WTC11 (cell line): ENCODE data around the gene CACNA1C.

ENCODE experiments used
- FOXJ3 ChIP-seq: sonication (generic); formaldehyde crosslinking; IDR thresholded peaks from 2 replicates; pipeline ENCODE4 v1.9.0; 2021; ENCODE audit warnings: missing genetic modification reagents, mild to moderate bottlenecking, borderline replicate concordance
- OVOL2 ChIP-seq: fragments of 250-450 bp; sonication (Bioruptor Pico); IDR thresholded peaks from 2 replicates; pipeline ENCODE4 v1.9.0; 2021; ENCODE audit warnings: mild to moderate bottlenecking, borderline replicate concordance
- SP1 ChIP-seq: sonication (generic); formaldehyde crosslinking; conservative IDR thresholded peaks from 2 replicates; pipeline ENCODE4 v1.8.1; 2022; ENCODE audit warnings: missing genetic modification reagents
- ZNF138 ChIP-seq: sonication (generic); formaldehyde crosslinking; conservative IDR thresholded peaks from 2 replicates; pipeline ENCODE4 v1.8.1; 2022; ENCODE audit warnings: mild to moderate bottlenecking, moderate library complexity, missing genetic modification reagents
- TF ChIP-seq, protein P1 (sequence below): fragments of 200-600 bp; IDR thresholded peaks from 2 replicates; pipeline ENCODE4 v1.8.0; 2022; ENCODE audit warnings: antibody characterized with exemption
- TF ChIP-seq, protein P2 (sequence below): sonication (generic); formaldehyde crosslinking; conservative IDR thresholded peaks from 2 replicates; pipeline ENCODE4 v1.8.1; 2023; ENCODE audit warnings: mild to moderate bottlenecking, low read depth, missing genetic modification reagents, moderate library complexity
- TF ChIP-seq, protein P3 (sequence below): sonication (generic); formaldehyde crosslinking; IDR thresholded peaks from 2 replicates; pipeline ENCODE4 v1.8.1; 2023; ENCODE audit warnings: mild to moderate bottlenecking, missing genetic modification reagents, borderline replicate concordance
- TF ChIP-seq, protein P4 (sequence below): fragments of 250-450 bp; sonication (Bioruptor Pico); IDR thresholded peaks from 2 replicates; pipeline ENCODE4 v2.1.2; 2022; ENCODE audit warnings: mild to moderate bottlenecking, moderate library complexity

DNA sequence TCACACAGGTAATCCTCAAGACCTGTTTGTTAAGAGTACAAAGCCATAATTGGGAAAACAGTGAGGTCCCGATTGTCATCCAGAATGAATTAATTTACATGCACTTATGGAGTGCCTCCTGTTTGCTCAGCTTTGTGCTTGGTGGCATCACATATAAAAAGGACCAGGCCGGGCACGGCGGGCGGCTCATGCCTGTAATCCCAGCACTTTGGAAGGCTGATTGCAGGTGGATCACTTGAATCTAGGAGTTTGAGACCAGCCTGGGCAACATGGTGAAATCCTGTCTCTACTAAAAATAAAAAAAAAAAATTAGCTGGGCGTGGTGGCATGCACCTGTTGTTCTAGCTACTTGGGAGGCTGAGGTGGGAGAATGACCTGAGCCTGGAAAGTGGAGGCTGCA, 247.4 kb downstream of the CACNA1C start:
- TF ChIP-seq, protein P1, sequence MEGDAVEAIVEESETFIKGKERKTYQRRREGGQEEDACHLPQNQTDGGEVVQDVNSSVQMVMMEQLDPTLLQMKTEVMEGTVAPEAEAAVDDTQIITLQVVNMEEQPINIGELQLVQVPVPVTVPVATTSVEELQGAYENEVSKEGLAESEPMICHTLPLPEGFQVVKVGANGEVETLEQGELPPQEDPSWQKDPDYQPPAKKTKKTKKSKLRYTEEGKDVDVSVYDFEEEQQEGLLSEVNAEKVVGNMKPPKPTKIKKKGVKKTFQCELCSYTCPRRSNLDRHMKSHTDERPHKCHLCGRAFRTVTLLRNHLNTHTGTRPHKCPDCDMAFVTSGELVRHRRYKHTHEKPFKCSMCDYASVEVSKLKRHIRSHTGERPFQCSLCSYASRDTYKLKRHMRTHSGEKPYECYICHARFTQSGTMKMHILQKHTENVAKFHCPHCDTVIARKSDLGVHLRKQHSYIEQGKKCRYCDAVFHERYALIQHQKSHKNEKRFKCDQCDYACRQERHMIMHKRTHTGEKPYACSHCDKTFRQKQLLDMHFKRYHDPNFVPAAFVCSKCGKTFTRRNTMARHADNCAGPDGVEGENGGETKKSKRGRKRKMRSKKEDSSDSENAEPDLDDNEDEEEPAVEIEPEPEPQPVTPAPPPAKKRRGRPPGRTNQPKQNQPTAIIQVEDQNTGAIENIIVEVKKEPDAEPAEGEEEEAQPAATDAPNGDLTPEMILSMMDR: no peak
- TF ChIP-seq ZNF138 (CRISPR knock-in tag) (no peak), OVOL2 (CRISPR knock-in tag) (no peak), FOXJ3 (CRISPR knock-in tag) (no peak), SP1 (CRISPR knock-in tag) (no peak)
- TF ChIP-seq, protein P2, sequence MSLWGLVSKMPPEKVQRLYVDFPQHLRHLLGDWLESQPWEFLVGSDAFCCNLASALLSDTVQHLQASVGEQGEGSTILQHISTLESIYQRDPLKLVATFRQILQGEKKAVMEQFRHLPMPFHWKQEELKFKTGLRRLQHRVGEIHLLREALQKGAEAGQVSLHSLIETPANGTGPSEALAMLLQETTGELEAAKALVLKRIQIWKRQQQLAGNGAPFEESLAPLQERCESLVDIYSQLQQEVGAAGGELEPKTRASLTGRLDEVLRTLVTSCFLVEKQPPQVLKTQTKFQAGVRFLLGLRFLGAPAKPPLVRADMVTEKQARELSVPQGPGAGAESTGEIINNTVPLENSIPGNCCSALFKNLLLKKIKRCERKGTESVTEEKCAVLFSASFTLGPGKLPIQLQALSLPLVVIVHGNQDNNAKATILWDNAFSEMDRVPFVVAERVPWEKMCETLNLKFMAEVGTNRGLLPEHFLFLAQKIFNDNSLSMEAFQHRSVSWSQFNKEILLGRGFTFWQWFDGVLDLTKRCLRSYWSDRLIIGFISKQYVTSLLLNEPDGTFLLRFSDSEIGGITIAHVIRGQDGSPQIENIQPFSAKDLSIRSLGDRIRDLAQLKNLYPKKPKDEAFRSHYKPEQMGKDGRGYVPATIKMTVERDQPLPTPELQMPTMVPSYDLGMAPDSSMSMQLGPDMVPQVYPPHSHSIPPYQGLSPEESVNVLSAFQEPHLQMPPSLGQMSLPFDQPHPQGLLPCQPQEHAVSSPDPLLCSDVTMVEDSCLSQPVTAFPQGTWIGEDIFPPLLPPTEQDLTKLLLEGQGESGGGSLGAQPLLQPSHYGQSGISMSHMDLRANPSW: no peak
- TF ChIP-seq, protein P3, sequence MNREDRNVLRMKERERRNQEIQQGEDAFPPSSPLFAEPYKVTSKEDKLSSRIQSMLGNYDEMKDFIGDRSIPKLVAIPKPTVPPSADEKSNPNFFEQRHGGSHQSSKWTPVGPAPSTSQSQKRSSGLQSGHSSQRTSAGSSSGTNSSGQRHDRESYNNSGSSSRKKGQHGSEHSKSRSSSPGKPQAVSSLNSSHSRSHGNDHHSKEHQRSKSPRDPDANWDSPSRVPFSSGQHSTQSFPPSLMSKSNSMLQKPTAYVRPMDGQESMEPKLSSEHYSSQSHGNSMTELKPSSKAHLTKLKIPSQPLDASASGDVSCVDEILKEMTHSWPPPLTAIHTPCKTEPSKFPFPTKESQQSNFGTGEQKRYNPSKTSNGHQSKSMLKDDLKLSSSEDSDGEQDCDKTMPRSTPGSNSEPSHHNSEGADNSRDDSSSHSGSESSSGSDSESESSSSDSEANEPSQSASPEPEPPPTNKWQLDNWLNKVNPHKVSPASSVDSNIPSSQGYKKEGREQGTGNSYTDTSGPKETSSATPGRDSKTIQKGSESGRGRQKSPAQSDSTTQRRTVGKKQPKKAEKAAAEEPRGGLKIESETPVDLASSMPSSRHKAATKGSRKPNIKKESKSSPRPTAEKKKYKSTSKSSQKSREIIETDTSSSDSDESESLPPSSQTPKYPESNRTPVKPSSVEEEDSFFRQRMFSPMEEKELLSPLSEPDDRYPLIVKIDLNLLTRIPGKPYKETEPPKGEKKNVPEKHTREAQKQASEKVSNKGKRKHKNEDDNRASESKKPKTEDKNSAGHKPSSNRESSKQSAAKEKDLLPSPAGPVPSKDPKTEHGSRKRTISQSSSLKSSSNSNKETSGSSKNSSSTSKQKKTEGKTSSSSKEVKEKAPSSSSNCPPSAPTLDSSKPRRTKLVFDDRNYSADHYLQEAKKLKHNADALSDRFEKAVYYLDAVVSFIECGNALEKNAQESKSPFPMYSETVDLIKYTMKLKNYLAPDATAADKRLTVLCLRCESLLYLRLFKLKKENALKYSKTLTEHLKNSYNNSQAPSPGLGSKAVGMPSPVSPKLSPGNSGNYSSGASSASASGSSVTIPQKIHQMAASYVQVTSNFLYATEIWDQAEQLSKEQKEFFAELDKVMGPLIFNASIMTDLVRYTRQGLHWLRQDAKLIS (CRISPR knock-in tag): no peak
- TF ChIP-seq, protein P4, sequence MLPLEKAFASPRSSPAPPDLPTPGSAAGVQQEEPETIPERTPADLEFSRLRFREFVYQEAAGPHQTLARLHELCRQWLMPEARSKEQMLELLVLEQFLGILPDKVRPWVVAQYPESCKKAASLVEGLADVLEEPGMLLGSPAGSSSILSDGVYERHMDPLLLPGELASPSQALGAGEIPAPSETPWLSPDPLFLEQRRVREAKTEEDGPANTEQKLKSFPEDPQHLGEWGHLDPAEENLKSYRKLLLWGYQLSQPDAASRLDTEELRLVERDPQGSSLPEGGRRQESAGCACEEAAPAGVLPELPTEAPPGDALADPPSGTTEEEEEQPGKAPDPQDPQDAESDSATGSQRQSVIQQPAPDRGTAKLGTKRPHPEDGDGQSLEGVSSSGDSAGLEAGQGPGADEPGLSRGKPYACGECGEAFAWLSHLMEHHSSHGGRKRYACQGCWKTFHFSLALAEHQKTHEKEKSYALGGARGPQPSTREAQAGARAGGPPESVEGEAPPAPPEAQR (CRISPR knock-in tag): no peak
